GM21723 (cell line): ENCODE measurements around the gene STK24.

Experiments used
- ATAC-seq: cut with Tn5 transposase; IDR thresholded peaks from one replicate; pipeline ENCODE4 v1.9.1; 2021; ENCODE audit warnings: mild to moderate bottlenecking, moderate library complexity; ENCODE audit not compliant: unreplicated experiment

STK24 gene

GRCh38 chr13:98535501-98536354 lies 41.2 kb downstream of the STK24 start:
- ATAC-seq = no peak

- no peak for ATAC-seq
Observed at GRCh38 chr13:98534821-98535220, 42.1 kb downstream of the STK24 start.

- ATAC-seq = no peak
Observed at GRCh38 chr13:98533912-98534311, 43.0 kb downstream of the STK24 start.

GRCh38 chr13:98532254-98532653 lies 44.7 kb downstream of the STK24 start:
- ATAC-seq = no peak

DNA sequence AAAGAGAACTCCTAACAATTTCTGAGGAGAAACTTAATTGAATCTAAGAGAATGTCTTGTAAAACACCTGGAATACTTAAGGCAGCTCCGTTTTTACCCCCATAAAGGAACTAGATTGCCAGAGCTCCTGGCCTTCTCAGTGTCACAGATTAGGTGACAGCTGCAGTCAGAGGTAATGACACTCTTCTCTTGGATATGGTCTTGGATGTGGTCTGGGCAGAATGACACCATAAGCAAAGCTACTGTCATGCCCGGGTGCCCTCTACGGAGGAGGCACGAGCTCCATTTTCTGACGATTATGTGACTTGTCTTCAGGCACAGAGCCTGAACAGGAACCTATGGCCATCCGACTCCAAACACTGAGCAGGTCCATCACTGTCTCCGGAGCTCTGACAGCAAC lies 46.7 kb downstream of the STK24 start:
- no peak for ATAC-seq

GRCh38 chr13:98529171-98529570 lies 47.7 kb downstream of the STK24 start:
- ATAC-seq = no peak

DNA sequence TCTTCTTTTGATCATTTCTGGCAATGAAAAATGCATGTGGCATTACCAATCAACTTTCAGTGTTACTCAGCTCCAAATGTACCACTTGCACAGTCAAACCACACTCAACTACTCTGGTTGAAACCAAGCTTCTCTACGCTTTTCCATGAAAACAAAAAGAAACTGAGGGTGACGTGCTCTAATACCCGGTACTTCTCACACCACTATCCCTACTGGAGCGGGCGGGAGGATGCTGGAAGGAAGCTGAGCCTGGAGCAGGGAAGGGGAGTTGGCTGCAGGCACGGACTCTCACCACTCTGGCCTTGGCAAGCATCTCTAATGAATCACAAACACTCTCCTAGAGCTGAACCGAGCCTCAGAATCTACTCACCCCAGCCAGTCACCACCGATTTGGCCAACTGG lies 48.2 kb downstream of the STK24 start:
- ATAC-seq = no peak

DNA sequence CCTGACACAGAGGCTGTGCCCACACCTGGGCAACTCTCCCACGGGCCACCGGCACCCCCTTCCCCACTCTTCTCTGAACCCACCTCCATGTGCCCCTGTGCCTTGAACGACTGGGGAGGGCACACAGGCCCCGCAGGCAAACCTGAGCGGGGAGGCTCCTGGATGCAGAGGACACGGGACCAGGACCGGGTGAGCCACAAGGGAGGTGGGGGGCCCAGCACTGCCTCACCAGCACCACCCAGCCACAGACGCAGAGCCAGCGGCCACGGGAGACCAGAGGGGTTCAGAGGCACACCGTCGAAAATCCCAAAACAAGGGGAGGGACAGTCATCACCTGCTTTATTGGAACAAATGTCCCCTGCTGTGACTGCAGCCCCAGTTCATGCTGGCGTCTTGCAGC lies 49.4 kb downstream of the STK24 start:
- ATAC-seq = no peak

DNA sequence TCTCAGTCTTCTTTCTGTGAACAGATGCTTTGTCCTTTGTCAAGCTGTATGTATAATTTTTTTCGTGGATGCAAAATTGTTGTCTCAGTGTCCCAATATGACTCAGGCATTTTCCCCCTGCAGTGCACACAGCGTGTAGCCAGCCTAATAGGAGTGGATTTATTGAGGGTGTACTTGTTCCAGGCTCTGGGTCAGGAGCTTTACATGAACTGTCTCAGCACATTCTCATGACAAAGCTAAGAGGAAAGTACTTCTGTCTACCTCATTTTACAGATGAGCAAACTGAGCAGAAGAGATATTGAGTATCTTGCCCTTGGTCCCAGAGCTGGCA lies 50.8 kb downstream of the STK24 start:
- peak; percentile 12 for ATAC-seq

- peak; percentile 33 for ATAC-seq
Observed at GRCh38 chr13:98525456-98526181, 51.3 kb downstream of the STK24 start.

- ATAC-seq = no peak
Observed at GRCh38 chr13:98524793-98525192, 52.1 kb downstream of the STK24 start.

DNA sequence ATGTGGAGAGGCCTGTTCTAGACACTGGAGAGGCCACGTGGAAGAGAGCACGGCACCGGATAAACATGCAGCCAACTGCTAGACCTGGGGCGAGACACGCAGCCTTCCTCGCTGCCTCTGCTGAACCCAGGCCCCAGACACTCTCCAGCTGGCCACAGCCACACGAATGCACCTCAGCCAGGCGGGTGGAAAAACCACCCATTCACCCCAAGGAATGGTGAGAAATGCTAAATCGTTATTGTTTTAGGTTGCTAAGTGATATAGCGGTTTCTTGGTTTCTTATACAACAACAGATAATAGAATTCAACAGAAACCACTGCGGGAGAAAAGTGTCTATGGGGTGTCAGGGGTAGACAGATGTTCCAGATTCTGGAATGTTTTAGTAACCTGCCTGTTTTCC lies 52.5 kb downstream of the STK24 start:
- ATAC-seq = no peak

DNA sequence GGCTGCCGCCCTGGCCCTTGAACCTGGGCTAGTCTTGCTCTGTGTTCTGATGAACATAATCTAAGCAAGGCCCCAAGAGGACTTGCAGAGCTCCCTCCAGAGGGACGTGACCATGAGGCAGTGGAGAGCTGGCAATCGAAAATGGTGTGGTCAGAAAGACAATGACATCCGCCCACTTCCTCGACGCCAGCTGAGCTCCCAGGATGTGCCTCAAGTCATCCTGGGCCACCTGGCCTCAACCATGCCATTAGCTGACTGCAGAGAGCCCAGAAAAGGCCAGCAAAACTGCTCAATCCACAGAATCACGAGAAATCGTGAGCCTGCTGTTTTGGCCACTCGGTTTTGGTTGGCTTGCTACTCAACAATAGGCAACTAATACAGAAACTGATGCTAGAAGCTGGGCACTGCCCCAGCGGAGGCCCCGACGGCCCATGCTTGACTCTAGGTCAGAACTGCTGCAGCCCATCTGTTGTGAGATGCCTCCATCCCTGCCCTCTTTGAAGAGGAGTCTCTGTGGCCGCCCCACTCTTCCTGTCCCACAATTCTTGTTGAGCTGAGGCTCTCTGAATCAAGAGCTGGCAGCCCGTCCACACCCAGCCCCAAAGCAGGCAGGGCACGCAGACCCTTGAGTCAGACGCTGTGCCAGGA lies 53.3 kb downstream of the STK24 start:
- ATAC-seq = peak; percentile 66

DNA sequence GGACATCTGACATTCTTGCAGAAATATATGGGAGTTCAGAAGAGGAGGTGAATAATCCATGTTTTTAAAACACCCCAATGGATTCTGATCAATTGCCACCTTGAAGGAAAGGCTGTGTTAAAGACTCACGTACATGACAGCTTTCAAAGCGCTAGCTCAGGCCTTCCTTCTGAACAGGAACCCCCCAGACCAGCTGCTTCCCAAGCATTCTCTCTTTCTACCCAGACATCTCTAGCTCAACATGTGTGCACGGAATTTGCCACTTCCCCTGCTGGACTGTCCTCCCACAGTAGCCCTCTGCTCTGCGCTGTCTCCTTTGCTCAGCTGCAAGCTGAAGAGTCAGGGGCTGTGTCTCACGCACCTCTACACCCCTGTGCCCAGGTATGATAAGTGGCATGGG lies 54.5 kb downstream of the STK24 start:
- no peak for ATAC-seq

DNA sequence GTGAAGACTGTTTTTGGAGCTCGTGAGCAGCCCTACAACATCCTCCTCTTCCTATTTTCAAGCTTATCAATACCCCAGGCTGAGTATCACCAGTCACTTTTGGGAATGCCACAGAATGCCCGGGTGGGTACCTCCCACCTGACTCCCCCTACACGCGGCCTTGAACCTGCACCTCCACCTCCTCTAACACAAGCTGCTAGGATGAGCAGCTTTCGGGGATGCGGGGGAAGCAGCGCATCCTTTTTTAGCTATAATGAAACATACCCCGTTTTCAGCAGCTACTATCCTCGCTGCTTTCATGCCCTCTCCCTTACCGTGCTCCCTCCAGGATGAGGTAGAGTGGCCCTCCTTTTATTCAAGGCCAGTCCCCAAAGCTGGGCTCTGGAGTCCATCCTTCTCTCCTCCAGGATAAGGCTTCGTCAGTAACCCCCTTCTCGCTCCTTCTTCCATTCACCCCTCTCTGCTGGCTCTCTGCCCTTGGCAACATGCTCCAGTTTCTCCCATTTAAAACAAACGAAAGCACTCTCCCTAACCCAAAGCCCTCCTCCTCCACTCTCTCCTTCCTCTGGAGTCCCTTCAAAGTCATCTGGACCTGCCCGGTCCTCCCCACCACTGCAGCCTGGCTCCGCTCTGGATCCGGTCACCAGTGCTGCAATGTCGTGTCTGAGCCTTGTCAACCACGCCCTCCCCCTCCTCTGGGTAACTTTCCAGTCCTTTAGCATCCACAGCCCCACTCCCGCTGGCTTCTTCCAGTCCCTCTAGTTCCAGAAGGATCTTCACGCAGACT lies 55.3 kb downstream of the STK24 start:
- no peak for ATAC-seq

DNA sequence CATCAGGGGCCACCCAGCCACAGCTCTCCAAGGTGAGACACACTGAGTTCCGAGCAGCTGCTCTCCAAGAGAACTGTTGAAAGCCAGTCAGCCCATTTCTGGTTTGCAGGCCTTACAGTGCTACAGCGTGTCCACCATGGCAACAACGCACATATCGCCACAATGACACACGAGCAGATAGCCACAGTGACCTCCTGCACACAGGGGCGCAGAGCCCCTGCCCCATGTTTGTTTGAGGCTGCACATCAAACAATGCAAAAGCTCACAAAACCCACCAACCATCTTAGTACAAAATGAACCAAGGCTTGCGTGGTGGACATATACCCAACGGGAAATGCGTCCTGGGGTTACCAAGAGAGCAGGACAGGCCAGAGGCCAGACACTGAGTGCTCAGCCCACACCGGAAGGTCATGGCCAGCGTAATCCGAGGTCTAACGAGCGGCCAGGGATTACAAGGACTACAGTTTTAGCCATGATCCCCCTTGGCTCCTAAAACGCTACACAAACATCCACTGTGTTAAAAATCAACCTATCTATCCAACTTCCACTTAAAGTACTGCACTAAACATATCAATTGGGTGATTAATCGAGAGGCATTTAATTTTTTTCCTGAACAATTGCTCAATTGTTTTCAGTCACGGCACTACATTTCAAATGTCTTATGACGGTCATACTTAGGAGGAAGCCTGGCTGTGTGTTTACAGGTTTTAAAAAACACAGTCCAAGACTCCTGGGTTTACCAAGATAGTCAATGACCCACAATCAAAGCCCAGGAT lies 56.0 kb downstream of the STK24 start:
- no peak for ATAC-seq

GRCh38 chr13:98519976-98520375 lies 56.9 kb downstream of the STK24 start:
- no peak for ATAC-seq

DNA sequence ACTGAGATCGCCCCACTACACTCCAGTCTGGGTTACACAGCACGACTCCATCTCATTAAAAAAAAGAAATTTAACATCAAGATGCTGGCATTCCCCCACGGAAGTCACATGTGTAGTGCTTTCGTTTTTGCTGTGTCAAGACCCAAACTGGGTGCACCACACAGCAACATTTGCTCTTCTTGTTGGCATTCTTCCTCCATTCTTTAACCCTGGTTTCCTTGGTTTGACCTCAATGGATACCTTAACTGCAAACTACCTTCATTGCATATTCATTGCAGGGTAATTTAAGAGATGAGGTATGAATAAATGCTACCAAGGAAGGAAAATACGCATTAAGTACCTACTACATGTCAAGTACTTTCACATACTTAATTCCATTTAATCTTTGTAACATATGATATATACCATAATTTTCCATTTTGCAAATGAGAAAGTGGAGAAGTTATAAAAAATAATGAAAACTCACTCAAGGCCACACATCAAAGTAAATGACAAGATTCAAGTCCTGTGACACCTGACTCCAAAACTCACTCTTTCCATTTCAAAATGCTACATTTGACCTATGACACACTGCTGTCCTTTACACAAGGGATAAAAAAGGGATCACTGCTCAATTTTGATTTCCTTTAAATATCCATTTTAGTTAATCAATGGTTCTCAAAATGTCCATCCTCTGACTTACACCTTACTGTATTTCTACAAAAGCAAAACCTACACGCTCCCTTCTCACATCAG lies 59.2 kb downstream of the STK24 start:
- ATAC-seq = peak; percentile 26

DNA sequence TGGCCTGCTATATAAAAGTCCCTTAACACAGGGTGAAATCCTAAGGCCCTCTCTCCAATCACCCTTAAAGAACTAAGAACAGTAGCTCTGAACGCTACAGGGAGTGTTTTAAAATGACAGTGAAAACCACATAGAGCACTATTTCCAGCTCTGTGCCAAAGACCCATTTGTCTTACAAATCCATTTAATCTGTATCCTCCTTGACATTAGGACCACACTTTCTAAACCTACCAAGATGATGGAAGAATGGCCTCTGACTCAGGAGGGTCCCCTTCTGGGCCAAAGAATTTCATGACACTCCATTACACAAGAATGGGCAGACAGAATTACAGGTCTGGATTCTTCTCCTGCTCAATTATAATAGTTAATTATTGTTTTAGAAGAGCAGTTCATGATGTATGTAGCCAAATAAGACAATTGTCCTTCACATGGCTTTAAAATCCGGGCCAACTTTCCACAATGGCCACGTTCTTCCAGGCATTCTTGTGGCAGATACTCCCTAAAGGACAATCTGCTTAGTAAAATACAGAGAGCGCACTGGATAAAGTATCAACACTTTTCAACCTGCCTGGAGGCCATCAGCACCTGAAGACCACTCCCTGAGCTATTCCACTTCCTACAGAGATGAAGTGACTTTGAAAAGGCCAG lies 61.0 kb downstream of the STK24 start:
- peak; percentile 21 for ATAC-seq
